GM19455 (cell line): ENCODE data around the gene LARP1.
"Not testable (repeated sequence)": the region's sequence is repeated elsewhere in the genome, so short reads cannot be mapped to it uniquely, and the experiment has no call there.

Source experiments
- ATAC-seq: cut with Tn5 transposase; IDR thresholded peaks from one replicate; pipeline ENCODE4 v1.9.1; 2021; ENCODE audit not compliant: unreplicated experiment

LARP1 gene

GRCh38 chr5:154759868-154760267 lies 4.7 kb downstream of the LARP1 start:
- not testable (repeated sequence) for ATAC-seq

DNA sequence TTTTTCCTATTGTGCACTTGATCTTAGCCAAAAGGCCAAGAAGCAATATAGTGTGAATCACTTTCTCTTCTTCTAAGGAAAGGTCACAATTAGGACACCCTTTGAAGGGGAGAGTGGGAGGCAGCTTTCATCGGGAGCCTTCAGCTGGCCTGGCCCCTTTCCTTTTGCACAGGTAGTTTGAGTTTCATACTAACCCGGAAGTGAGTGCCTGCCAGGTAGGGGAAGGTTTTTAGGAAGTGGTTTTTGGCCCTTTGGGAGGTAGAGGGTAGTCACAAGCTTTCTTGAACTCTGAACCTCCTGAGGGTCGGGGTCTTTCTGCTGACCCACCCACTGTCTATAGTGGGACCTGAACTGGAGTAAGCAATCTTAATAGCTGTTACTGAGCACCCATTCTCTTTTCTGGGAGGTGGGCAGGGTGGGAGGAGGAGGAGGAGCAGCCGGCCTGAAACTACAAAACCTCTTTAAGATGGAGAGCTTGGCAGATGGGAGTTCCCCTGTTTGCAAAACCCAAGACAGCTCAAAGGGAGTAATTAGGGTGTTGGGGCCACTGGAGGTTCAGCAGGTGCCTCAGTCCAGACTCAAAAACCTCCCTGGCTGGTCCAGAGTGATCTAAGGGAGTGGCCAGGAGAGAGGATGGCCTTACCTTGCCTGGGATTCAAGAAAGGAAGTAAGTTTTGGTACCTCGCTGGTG lies 6.0 kb downstream of the LARP1 start:
- ATAC-seq: peak; percentile 34

- ATAC-seq: no peak
These were observed 7.1 kb downstream of the LARP1 start for GRCh38 chr5:154762261-154762660.

DNA sequence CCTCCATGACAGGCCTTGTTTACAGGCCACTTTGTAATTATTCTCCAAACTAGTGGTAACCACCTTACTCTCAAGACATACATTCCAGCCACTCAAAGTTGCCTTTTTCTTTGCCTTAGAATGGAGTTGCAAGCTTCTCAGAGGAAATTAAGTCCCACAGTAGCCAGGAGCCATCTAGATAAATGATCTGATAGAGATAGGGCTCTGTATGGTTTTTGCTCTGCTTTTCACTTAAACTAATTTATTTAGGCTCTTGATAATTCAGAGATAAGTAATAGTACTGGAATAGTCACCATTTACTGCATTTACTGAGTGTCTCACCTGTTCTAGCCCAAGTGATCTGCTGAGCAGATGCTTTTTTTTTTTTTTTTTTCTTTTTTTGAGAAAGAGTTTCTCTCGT lies 7.5 kb downstream of the LARP1 start:
- no peak for ATAC-seq

DNA sequence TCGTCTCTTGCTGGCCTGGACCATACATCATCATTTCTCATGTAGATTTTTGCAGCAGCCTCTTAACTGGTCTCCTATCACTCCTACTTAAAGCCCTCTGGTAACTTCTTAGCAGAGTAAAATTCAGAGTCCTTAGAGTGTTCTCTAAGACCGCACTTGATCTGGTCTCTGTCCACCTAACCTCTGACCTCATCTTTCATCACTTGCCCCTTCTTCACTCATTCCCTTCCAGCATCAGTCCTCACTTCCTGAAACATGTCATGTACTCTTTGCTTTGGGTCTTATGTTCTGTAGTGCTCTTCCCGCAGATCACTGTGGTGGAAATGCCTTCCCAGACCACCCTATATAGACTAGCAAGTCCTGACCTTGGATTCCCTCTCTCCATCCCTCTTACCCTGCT lies 9.8 kb downstream of the LARP1 start:
- ATAC-seq: no peak

DNA sequence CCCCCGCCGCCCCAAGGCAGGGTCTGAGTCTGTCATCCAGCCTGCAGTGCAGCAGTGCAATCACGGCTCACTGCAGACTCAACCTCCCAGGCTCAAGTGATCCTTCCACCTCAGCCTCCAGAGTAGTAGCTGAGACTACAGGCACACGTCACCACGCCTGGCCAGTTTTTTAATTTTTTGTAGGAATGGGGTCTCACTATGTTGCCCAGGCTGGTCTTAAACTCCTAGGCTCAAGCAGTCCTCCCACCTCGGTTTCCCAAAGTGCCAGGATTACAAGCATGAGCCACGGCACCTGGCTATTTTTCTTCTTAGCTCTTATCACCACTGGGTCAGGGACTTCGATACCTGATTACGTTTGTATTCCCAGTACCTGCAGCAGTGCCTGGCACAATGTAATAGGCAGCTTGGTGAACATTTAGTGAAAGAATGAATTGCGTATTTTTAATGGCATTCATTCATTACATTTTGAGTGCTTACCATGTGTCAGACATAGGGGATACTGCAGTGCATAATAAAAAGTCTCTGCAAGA lies 10.3 kb downstream of the LARP1 start:
- ATAC-seq: no peak

DNA sequence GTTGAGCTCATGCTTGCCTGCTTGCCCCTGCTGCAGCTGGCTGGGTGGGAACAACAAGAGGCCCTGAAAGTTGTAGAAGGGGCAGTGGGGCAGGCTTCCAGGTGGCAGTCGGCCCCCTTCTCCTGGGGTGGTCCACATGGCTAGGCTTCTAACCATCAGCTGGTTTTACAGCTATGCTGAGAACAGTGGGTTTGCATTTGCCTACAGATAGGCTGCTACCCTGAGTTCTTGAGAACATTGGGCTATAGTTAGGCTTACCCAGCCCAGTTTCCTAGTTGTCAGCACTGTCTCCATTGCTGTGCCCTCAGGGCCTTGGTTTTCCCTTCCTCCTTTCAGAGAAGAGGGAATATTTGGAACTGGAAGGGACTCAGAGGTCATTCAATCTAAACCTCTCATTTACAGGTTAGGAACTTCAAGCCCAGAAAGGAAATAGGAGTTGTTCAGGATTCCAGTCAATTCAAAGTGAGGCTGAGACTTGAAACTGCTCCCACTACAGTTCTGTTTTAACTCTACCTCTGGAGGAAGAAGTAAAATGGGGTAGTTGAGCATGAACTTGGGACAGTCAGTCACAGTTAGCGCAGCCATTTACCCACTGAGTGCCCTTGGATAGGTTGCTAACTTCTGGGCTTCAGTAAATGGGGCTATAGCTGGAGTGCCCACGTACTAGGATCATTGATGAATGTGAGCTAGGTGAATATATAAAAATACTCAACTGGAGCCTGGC lies 11.5 kb downstream of the LARP1 start:
- peak; percentile 41 for ATAC-seq

- ATAC-seq: no peak
These were observed 12.4 kb downstream of the LARP1 start for GRCh38 chr5:154767576-154767975.

DNA sequence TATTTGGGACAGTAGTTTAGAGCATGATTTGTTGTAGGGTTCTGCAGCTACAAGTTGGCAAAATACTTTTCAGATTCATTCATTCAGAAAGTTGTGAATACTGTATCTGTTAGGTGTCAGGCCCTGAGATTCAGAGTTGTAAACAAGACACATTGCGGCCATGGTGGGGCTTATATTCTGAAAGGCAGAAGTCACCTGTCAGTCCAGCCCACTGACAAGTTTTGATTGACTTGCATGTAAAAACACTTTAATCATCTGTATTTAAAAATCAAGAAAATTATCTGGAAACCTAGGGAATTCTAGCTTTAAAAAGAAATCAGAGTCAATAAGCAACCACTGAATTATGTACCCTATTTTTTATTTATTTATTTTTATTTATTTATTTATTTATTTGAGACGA lies 13.0 kb downstream of the LARP1 start:
- no peak for ATAC-seq

DNA sequence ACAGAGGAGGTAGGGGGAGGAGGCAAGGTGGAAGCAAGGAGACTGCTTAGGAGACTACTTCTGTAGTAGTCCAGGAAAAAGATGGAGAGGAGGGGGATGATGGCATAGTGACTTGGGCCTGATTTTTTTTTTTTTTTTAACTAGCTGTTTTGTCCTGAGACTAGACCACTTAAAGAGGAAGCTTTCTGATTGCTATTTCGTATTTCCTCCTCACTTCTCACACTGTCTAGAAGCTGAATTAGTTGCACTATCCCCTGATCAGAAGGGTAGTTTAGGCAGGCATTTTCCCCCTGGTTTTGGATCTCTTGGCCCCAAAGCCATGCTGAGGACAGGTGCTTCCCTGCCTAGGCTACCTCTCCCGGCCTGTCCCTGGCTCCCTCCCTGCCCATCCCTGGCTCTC lies 14.9 kb downstream of the LARP1 start:
- ATAC-seq: no peak

- ATAC-seq: no peak
These were observed 16.3 kb downstream of the LARP1 start for GRCh38 chr5:154771383-154771901.

DNA sequence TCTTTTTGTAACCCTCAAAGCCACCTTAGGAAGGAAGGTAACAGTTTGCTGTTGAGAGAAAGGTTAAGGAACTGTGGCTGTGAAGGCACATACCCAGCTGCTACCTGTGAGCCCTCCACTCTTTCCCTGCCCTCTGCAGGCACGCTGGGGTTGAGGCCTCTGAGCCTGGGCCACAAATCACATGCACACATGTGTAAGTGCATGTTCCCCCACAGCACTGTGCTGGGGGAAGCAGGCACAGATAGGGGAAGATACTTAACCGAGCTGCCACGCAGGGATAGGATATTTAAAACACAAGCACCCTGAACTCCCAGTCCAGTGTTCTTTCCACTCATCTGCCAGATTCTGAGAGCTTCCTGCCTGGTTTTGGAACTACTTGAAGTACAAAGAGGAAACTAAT lies 18.1 kb downstream of the LARP1 start:
- ATAC-seq: no peak

DNA sequence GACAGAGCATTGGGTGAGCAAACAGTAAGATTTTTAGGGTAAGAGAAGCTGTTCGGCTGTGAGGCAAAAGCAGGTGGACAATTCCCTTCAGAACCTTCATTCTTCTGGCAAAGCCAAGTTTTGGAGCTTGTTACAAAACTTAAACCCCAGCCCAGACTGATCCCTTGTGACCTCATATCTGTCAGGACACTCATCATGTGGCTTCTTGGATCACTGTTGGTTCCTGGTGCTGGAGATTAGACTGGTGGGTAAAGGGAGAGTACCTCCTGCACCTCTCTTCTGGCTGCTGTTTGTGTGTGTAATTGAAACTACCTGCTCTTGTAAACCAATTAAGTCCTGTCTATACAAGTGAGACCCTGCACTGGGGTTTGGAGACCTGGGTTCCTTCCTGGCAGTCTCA lies 21.0 kb downstream of the LARP1 start:
- no peak for ATAC-seq

GRCh38 chr5:154778534-154778933 lies 23.4 kb downstream of the LARP1 start:
- ATAC-seq: no peak

DNA sequence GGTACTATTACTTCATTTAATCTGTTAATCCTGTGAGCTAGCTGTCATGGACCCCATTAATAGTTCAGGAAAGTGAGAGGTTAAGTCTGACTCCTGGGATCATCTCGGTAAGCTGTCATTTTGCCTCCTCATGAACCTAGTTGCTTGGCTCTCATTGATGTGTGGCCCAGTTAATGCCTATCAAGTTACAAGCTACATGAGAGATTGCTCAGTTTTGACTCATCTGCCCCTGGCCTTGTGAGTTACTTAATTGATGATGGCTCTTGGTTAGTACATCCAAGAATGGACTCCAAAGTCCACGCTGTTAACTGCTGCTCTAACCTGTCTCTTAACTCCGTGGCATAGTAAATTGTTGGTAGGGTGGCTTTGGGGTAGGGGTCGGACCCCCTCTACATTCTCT lies 23.9 kb downstream of the LARP1 start:
- ATAC-seq: no peak

GRCh38 chr5:154780128-154780527 lies 25.0 kb downstream of the LARP1 start:
- no peak for ATAC-seq

GRCh38 chr5:154782326-154782725 lies 27.1 kb downstream of the LARP1 start:
- ATAC-seq: no peak

GRCh38 chr5:154782812-154783592 lies 27.8 kb downstream of the LARP1 start:
- ATAC-seq: peak; percentile 9

- ATAC-seq: peak; percentile 70
These were observed 28.7 kb downstream of the LARP1 start for GRCh38 chr5:154783774-154784460.

DNA sequence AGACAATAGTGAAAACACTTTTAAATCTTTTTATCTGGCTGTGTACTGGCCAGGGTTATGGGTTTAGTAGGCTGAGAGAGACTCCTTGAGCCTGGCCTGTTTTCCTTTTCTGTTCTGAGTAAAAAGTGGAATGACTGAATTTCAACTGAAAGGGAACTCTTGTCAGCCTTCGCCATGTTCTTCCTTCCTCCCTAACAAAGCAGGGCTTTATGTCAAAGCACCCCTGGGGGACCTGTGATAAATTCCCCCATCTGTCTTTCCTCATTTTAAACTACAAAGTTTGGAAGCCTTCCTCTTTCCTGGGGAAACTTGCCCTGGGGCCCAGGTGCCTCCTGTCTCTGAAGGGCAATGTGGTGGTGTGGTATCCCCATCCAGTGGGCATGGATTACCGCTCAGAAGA lies 29.7 kb downstream of the LARP1 start:
- ATAC-seq: no peak

DNA sequence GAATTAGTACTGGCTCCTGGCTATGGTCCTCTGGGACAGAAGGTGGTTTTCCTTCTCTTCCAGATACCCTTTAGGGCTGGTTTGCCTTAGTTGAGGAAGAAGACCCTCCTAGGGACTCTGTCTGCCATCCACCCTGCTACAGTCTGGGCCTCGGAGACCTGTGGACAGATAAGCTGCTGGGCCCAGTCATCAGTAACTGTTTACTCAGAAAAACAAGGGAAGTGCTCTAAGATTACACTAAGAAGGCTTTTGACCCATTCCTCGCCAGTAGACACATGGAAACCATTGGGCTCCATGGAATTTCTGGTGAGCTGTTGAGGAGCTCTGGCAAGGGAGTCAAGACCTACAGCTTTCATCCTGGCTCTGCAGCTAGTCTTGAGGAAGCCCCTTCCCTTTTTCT lies 31.2 kb downstream of the LARP1 start:
- ATAC-seq: no peak
